Neural progenitor cell (in vitro differentiated cells): ENCODE data around the gene PGAP3. TPM values are rescaled to one million over a fixed set of nuclear protein-coding genes. Genes with fewer than 3 reads are reported as not detected.

ENCODE experiments used
- DNase-seq: peaks from one replicate; pipeline ENCODE4 v3.0.0-alpha.2; 2016; ENCODE audit warnings: low spot score
- H2AFZ ChIP-seq: fragments of 200-600 bp; sonication (generic); replicated peaks from 2 replicates; pipeline ENCODE4 v1.6.1; 2016; ENCODE audit warnings: antibody characterized with exemption
- H3F3A ChIP-seq: fragments of 200-600 bp; sonication (generic); 2 replicates; pipeline ENCODE4 v1.6.1; 2016; ENCODE audit warnings: antibody characterized with exemption, low read depth
- H3K27ac ChIP-seq: fragments of 200-600 bp; sonication (generic); 2 replicates; pipeline ENCODE4 v1.5.1; 2016; ENCODE audit warnings: mild to moderate bottlenecking
- H3K27me3 ChIP-seq: fragments of 200-600 bp; sonication (generic); 2 replicates; pipeline ENCODE4 v1.6.1; 2016; ENCODE audit warnings: mild to moderate bottlenecking, moderate library complexity
- H3K36me3 ChIP-seq: fragments of 200-600 bp; sonication (generic); 2 replicates; pipeline ENCODE4 v1.5.1; 2016
- H3K4me1 ChIP-seq: fragments of 200-600 bp; sonication (generic); 2 replicates; pipeline ENCODE4 v1.6.1; 2016; ENCODE audit warnings: mixed run types
- H3K4me2 ChIP-seq: fragments of 200-600 bp; sonication (generic); 2 replicates; pipeline ENCODE4 v1.6.1; 2016
- H3K4me3 ChIP-seq: fragments of 200-600 bp; sonication (generic); 2 replicates; pipeline ENCODE4 v1.5.1; 2016
- H3K79me2 ChIP-seq: fragments of 200-600 bp; sonication (generic); 2 replicates; pipeline ENCODE4 v1.6.1; 2016; ENCODE audit warnings: low read depth
- H3K9ac ChIP-seq: fragments of 200-600 bp; sonication (generic); 2 replicates; pipeline ENCODE4 v1.6.1; 2016
- H3K9me3 ChIP-seq: fragments of 200-600 bp; sonication (generic); 2 replicates; pipeline ENCODE4 v1.5.1; 2016; ENCODE audit warnings: low read depth
- H4K20me1 ChIP-seq: fragments of 200-600 bp; sonication (generic); 2 replicates; pipeline ENCODE4 v1.6.1; 2016; ENCODE audit warnings: low read depth
- H3K27ac Mint-ChIP-seq: 3 replicates; pipeline ENCODE4 v1.8.0; 2021; ENCODE audit warnings: mixed read lengths
- H3K27me3 Mint-ChIP-seq: 2 replicates; pipeline ENCODE4 v1.8.0; 2022; ENCODE audit warnings: low read depth, mild to moderate bottlenecking, inconsistent platforms, moderate library complexity, mixed read lengths; ENCODE audit not compliant: insufficient read depth
- H3K36me3 Mint-ChIP-seq: 3 replicates; pipeline ENCODE4 v1.8.0; 2021; ENCODE audit warnings: mixed read lengths
- H3K4me1 Mint-ChIP-seq: 3 replicates; pipeline ENCODE4 v1.8.0; 2021; ENCODE audit warnings: mixed read lengths
- H3K4me3 Mint-ChIP-seq: 3 replicates; pipeline ENCODE4 v1.8.0; 2021; ENCODE audit warnings: mild to moderate bottlenecking, moderate library complexity, mixed read lengths
- H3K9me3 Mint-ChIP-seq: 3 replicates; pipeline ENCODE4 v1.8.0; 2020; ENCODE audit warnings: mixed read lengths
- EZH2 ChIP-seq: fragments of 200-600 bp; sonication (generic); IDR thresholded peaks from 2 replicates; pipeline ENCODE4 v1.6.1; 2017; ENCODE audit warnings: antibody characterized with exemption, mild to moderate bottlenecking, moderate library complexity
- EZH2phosphoT487 ChIP-seq: fragments of 200-600 bp; sonication (generic); IDR thresholded peaks from 2 replicates; pipeline ENCODE4 v1.6.1; 2017; ENCODE audit warnings: antibody characterized with exemption
- total RNA-seq: library from RNA; depleted of rRNA; stranded (reverse); fragments of >200 nt; gene quantifications from 2 replicates; pipeline ENCODE4 v1.2.3, GENCODE V29; 2015; ENCODE audit warnings: low replicate concordance
- TF ChIP-seq, protein P1 (sequence below): fragments of 200-600 bp; sonication (generic); IDR thresholded peaks from 2 replicates; pipeline ENCODE4 v1.5.1; 2017; ENCODE audit warnings: antibody characterized with exemption, mild to moderate bottlenecking

PGAP3 gene
- total RNA-seq, 1 donor from 2014 or later, result 6.6 TPM

DNA sequence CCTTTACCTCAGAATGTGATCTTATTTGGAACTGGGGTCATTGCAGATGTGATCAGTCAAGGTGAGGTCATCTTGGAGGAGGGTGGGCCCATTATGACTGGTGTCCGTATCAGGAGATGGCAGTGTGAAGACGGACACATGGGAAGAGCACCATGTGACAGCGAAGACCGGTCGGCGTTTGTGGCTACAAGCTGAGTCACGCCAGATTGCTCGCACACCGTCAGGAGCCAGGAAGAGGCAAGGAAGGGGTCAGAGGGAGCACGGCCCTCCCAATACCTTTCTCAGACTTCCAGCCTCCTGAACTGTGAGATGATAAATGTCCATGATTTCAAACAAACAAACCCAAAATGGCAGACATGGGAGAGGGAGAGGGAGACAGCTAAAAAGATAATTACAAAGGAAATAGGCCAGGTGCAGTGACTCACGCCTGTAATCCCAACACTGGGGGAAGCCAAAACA is 37.7 kb downstream of the PGAP3 start:
- peaks cover 52% of the 10 kb centered on the region for H3K4me1 Mint-ChIP-seq
- peaks cover 25% of the 10 kb centered on the region for H4K20me1 ChIP-seq
- H3K27me3 ChIP-seq, result no peaks in the 10 kb centered on the region

GRCh38 chr17:39648616-39649366 is 39.1 kb downstream of the PGAP3 start:
- Mint-ChIP-seq H3K4me3 (no peak overlapping the region), H3K27me3 (no peaks in the 10 kb centered on the region), H3K4me1 (peaks cover 51% of the 10 kb centered on the region), H3K9me3 (no peaks in the 10 kb centered on the region), H3K36me3 (peaks cover 7% of the 10 kb centered on the region), H3K27ac (no peak overlapping the region)
- H3K4me2 ChIP-seq, result no peak overlapping the region
- DNase-seq, result no peak
- H3F3A ChIP-seq, result peaks cover 36% of the 10 kb centered on the region
- H3K4me1 ChIP-seq, result peaks cover 34% of the 10 kb centered on the region
- no peak overlapping the region for H2AFZ ChIP-seq
- H3K4me3 ChIP-seq, result no peak overlapping the region
- no peaks in the 10 kb centered on the region for H3K36me3 ChIP-seq
- H3K27me3 ChIP-seq, result no peaks in the 10 kb centered on the region
- no peak overlapping the region for H3K9ac ChIP-seq
- H3K27ac ChIP-seq, result no peak overlapping the region
- peaks cover 30% of the 10 kb centered on the region for H4K20me1 ChIP-seq
- no peaks in the 10 kb centered on the region for H3K9me3 ChIP-seq
- H3K79me2 ChIP-seq, result peaks cover 32% of the 10 kb centered on the region
- no peak for TF ChIP-seq EZH2
- TF ChIP-seq, protein P1, sequence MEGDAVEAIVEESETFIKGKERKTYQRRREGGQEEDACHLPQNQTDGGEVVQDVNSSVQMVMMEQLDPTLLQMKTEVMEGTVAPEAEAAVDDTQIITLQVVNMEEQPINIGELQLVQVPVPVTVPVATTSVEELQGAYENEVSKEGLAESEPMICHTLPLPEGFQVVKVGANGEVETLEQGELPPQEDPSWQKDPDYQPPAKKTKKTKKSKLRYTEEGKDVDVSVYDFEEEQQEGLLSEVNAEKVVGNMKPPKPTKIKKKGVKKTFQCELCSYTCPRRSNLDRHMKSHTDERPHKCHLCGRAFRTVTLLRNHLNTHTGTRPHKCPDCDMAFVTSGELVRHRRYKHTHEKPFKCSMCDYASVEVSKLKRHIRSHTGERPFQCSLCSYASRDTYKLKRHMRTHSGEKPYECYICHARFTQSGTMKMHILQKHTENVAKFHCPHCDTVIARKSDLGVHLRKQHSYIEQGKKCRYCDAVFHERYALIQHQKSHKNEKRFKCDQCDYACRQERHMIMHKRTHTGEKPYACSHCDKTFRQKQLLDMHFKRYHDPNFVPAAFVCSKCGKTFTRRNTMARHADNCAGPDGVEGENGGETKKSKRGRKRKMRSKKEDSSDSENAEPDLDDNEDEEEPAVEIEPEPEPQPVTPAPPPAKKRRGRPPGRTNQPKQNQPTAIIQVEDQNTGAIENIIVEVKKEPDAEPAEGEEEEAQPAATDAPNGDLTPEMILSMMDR, result no peak
- no peak for TF ChIP-seq EZH2phosphoT487

More for the DNA sequence above, 37.7 kb downstream of the PGAP3 start:
- Histone ChIP-seq H3K9ac (no peak overlapping the region), H3K36me3 (no peaks in the 10 kb centered on the region), H3K9me3 (no peaks in the 10 kb centered on the region), H3K79me2 (peaks cover 33% of the 10 kb centered on the region), H3K27ac (no peak overlapping the region), H3K4me2 (no peak overlapping the region), H2AFZ (no peak overlapping the region), H3K4me3 (no peak overlapping the region), H3K4me1 (peaks cover 31% of the 10 kb centered on the region), H3F3A (peaks cover 27% of the 10 kb centered on the region)
- Mint-ChIP-seq H3K27ac (peak overlapping the region; percentile 24), H3K4me3 (peak overlapping the region; percentile 17), H3K9me3 (no peaks in the 10 kb centered on the region), H3K36me3 (peaks cover 12% of the 10 kb centered on the region), H3K27me3 (no peaks in the 10 kb centered on the region)
- no peak for DNase-seq
- TF ChIP-seq EZH2 (no peak), EZH2phosphoT487 (no peak)
- TF ChIP-seq, protein P1, result no peak

DNA sequence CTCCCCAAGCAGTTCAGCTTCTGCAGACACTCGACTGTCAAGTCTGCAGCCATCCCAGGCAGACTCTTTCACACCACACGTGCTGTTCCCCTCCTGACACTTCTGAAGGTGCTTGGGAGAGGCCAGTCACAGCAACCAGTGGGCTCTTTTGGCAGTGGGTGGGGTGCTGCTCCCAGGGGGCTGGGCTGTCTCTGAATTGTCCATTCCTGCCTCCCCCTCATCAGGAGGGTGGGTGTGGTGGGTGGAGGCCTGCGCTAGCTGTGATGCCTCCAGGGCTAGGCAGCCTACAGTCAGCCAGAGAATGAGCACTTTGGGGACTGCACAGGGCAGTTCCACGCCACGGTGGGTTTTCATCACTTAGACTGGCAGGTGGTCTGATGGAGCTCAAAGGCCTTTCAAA is 40.6 kb downstream of the PGAP3 start:
- Mint-ChIP-seq H3K36me3 (peaks cover 9% of the 10 kb centered on the region), H3K4me3 (no peak overlapping the region), H3K27me3 (peaks cover 3% of the 10 kb centered on the region), H3K9me3 (no peaks in the 10 kb centered on the region), H3K4me1 (peaks cover 44% of the 10 kb centered on the region), H3K27ac (no peak overlapping the region)
- Histone ChIP-seq H3K27me3 (no peaks in the 10 kb centered on the region), H3K4me1 (peaks cover 19% of the 10 kb centered on the region), H3K27ac (no peak overlapping the region), H3K9ac (no peak overlapping the region), H3F3A (peaks cover 22% of the 10 kb centered on the region), H2AFZ (no peak overlapping the region), H3K4me3 (no peak overlapping the region), H3K4me2 (no peak overlapping the region), H4K20me1 (peaks cover 38% of the 10 kb centered on the region), H3K36me3 (no peaks in the 10 kb centered on the region), H3K79me2 (peaks cover 41% of the 10 kb centered on the region), H3K9me3 (no peaks in the 10 kb centered on the region)
- TF ChIP-seq, protein P1, result no peak
- TF ChIP-seq EZH2, result no peak
- no peak for TF ChIP-seq EZH2phosphoT487
- no peak for DNase-seq
